ENCODE data around the gene CLCA1.

CLCA1 gene

DNA sequence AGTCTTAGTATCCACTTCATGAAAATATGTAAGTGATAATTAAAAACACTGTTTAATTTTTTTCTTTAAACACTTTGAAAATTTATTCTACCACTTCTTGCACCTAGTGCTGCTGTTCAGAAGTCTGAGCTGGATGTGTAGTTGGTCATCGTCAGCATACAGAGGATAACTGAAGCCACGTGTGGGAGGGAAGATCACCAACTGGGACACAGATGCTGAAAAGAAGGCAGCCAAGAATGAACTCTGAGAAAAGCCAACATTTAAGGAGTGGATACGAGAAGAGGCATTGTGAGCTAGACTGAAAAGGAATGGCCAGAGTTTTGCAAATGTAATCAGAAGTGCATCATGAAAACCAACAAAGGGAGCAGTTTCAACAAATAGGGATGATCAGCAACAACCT lies 53.5 kb downstream of the CLCA1 start:
- H3K27ac ChIP-seq: no peak overlapping the region
- no peaks in the 10 kb centered on the region for H4K20me1 ChIP-seq (ENCODE audit: insufficient read depth)
- no peaks in the 10 kb centered on the region for H3K79me2 ChIP-seq (ENCODE audit: insufficient read depth, low read depth)
- no peak overlapping the region for H3K9ac ChIP-seq
- H3K4me2 ChIP-seq: no peak overlapping the region
- TF ChIP-seq, protein P1, sequence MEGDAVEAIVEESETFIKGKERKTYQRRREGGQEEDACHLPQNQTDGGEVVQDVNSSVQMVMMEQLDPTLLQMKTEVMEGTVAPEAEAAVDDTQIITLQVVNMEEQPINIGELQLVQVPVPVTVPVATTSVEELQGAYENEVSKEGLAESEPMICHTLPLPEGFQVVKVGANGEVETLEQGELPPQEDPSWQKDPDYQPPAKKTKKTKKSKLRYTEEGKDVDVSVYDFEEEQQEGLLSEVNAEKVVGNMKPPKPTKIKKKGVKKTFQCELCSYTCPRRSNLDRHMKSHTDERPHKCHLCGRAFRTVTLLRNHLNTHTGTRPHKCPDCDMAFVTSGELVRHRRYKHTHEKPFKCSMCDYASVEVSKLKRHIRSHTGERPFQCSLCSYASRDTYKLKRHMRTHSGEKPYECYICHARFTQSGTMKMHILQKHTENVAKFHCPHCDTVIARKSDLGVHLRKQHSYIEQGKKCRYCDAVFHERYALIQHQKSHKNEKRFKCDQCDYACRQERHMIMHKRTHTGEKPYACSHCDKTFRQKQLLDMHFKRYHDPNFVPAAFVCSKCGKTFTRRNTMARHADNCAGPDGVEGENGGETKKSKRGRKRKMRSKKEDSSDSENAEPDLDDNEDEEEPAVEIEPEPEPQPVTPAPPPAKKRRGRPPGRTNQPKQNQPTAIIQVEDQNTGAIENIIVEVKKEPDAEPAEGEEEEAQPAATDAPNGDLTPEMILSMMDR (conservative IDR thresholded peaks at IDR 0.05; ENCODE audit: low read depth, low read length): no peak
- no peaks in the 10 kb centered on the region for H3K4me1 ChIP-seq (ENCODE audit: low read depth, poor library complexity, severe bottlenecking)
- H2AFZ ChIP-seq (ENCODE audit: low read depth): no peak overlapping the region
- no peaks in the 10 kb centered on the region for H3K36me3 ChIP-seq (ENCODE audit: insufficient read depth)
- H3K27me3 ChIP-seq (ENCODE audit: insufficient read depth, low read depth): no peaks in the 10 kb centered on the region
- H3K4me3 ChIP-seq (IDR thresholded peaks at IDR 0.05; ENCODE audit: insufficient read depth, low read depth, low read length): no peak overlapping the region

DNA sequence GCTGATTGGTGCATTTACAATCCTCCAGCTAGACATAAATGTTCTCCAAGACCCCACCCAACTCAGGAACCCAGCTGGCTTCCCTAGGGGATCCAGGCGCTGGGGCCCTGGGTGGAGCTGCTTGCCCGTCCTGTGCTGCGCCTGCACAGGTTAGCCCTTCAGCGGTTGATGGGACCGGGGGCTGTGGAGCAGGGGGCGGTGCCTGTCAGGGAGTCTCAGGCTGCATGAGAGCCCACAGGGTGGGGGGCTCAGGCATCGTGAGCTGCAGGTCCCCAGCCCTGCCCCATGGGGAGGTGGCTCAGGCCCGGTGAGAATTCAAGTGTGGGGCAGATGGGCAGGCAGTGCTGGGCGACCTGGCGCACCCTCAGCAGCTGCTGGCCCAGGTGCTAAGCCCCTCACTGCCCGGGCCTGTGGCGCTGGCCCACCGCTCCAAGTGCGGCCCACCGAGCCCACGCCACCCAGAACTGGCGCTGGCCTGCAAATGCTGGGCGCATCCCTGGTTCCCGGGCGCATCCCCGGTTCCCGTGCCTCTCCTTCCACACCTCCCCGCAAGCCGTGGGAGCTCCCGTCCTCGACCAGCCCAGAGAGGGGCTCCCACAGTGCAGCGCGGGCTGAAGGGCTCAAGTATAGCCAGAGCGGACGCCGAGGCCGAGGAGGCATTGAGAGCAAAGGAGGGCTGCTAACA lies 55.1 kb downstream of the CLCA1 start:
- H3K79me2 ChIP-seq (ENCODE audit: insufficient read depth, low read depth): no peaks in the 10 kb centered on the region
- no peak overlapping the region for H3K9ac ChIP-seq
- H4K20me1 ChIP-seq (ENCODE audit: insufficient read depth): no peaks in the 10 kb centered on the region
- TF ChIP-seq, protein P1 (conservative IDR thresholded peaks at IDR 0.05; ENCODE audit: low read depth, low read length): no peak
- H3K4me2 ChIP-seq: no peak overlapping the region
- H3K4me3 ChIP-seq (IDR thresholded peaks at IDR 0.05; ENCODE audit: insufficient read depth, low read depth, low read length): no peak overlapping the region
- no peak overlapping the region for H3K27ac ChIP-seq
- H3K4me1 ChIP-seq (ENCODE audit: low read depth, poor library complexity, severe bottlenecking): no peaks in the 10 kb centered on the region
- H2AFZ ChIP-seq (ENCODE audit: low read depth): no peak overlapping the region
- H3K36me3 ChIP-seq (ENCODE audit: insufficient read depth): no peaks in the 10 kb centered on the region
- H3K27me3 ChIP-seq (ENCODE audit: insufficient read depth, low read depth): no peaks in the 10 kb centered on the region

DNA sequence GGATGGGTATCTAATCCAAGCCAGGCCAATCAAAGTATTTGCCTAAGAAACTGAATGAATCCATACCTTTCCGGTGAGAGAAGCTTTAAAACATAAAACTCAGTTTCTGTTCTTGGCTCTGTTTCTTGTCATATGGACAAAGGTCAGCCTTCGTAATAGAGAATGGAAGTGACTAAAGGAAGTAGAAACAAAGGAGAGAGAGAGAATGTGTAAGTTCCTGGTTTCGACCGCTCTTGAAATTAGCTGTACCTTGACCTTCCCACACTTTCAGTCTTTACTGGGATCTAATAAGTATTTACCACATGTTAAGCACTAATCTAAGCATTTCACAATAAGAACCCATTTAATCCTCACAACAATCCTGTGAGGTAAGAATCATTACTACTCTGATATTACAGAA lies 58.6 kb downstream of the CLCA1 start:
- no peak overlapping the region for H3K4me2 ChIP-seq
- TF ChIP-seq, protein P1 (conservative IDR thresholded peaks at IDR 0.05; ENCODE audit: low read depth, low read length): no peak
- H3K4me1 ChIP-seq (ENCODE audit: low read depth, poor library complexity, severe bottlenecking): no peaks in the 10 kb centered on the region
- H4K20me1 ChIP-seq (ENCODE audit: insufficient read depth): no peaks in the 10 kb centered on the region
- no peaks in the 10 kb centered on the region for H3K79me2 ChIP-seq (ENCODE audit: insufficient read depth, low read depth)
- H3K9ac ChIP-seq: no peak overlapping the region
- H3K27ac ChIP-seq: no peak overlapping the region
- H3K27me3 ChIP-seq (ENCODE audit: insufficient read depth, low read depth): no peaks in the 10 kb centered on the region
- H3K36me3 ChIP-seq (ENCODE audit: insufficient read depth): no peaks in the 10 kb centered on the region
- no peak overlapping the region for H3K4me3 ChIP-seq (IDR thresholded peaks at IDR 0.05; ENCODE audit: insufficient read depth, low read depth, low read length)
- no peak overlapping the region for H2AFZ ChIP-seq (ENCODE audit: low read depth)

DNA sequence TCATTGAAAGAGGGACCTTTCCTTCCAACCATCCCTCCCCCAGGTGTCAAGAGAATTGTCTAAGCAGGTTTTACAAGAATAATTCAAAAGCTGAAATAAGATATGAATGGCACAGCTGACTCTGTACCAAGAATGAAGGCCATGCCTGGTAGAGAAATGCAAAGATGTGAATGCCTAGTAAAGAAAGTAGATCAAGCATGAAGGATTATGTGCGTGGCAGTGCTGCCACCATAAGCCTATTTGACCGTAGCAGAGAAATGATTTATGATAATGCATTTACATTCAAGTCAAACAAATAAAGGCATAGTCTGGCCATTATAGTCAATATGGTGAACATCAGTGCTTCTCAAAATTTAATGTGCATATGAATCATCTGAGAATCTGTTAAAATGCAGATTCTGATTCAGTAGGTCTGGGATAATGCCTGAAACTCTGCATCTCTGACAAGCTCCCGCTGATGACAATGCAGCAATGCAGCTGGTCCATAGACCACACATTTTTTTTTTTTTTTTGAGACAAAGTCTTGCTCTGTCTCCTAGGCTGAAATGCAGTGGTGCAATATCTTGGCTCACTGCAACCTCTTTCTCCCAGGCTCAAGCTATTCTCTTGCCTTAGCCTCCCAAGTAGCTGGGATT lies 61.6 kb downstream of the CLCA1 start:
- no peaks in the 10 kb centered on the region for H4K20me1 ChIP-seq (ENCODE audit: insufficient read depth)
- H3K27me3 ChIP-seq (ENCODE audit: insufficient read depth, low read depth): no peaks in the 10 kb centered on the region
- H3K4me2 ChIP-seq: no peak overlapping the region
- no peak overlapping the region for H3K27ac ChIP-seq
- no peaks in the 10 kb centered on the region for H3K36me3 ChIP-seq (ENCODE audit: insufficient read depth)
- TF ChIP-seq, protein P1 (conservative IDR thresholded peaks at IDR 0.05; ENCODE audit: low read depth, low read length): no peak
- H3K9ac ChIP-seq: no peak overlapping the region
- no peaks in the 10 kb centered on the region for H3K4me1 ChIP-seq (ENCODE audit: low read depth, poor library complexity, severe bottlenecking)
- no peak overlapping the region for H3K4me3 ChIP-seq (IDR thresholded peaks at IDR 0.05; ENCODE audit: insufficient read depth, low read depth, low read length)
- H3K79me2 ChIP-seq (ENCODE audit: insufficient read depth, low read depth): no peaks in the 10 kb centered on the region
- no peak overlapping the region for H2AFZ ChIP-seq (ENCODE audit: low read depth)

All from KMS-11 (cell line).